Measurements from ENCODE around the gene EIF4G3. TPM values are rescaled to one million over a fixed set of nuclear protein-coding genes. Genes with fewer than 3 reads are reported as not detected.
"Not testable (repeated sequence)": the region's sequence is repeated elsewhere in the genome, so short reads cannot be mapped to it uniquely, and the experiment has no call there.

The EIF4G3 gene
- total and polyA plus RNA-seq, 4 donors, result 16.5 to 59.8 (median 33.4) TPM

GRCh38 chr1:20913242-20913641 is 263.5 kb downstream of the EIF4G3 start:
- no peak for TF ChIP-seq CTCF (IDR thresholded peaks at IDR 0.05; ENCODE audit: control extremely low read depth, extremely low read depth)

GRCh38 chr1:20907526-20907925 is 269.2 kb downstream of the EIF4G3 start:
- H3K4me3 ChIP-seq; H3K9me3 ChIP-seq (ENCODE audit: control insufficient read depth in 4 of 4, insufficient read depth in 3 of 4, low read length in 3 of 4); ATAC-seq (ENCODE audit: insufficient read depth, low FRiP score); H3K9ac ChIP-seq (ENCODE audit: insufficient read depth in 1 of 2, low read length in 2 of 2); H3K36me3 ChIP-seq (ENCODE audit: control insufficient read depth in 4 of 4, insufficient read depth in 4 of 4, low read length in 4 of 4); H3K4me1 ChIP-seq (ENCODE audit: control insufficient read depth in 5 of 5, insufficient read depth in 5 of 5, low read length in 5 of 5); H3K27me3 ChIP-seq (ENCODE audit: control insufficient read depth in 3 of 3, insufficient read depth in 3 of 3, low read length in 2 of 3); H3K27ac ChIP-seq (ENCODE audit: low read depth in 1 of 2, low read length in 1 of 2); DNase-seq: not testable (repeated sequence)
- WGBS, 2 donors, result 97 to 98% methylated on average over 1 of the region's 2 CpGs

More at GRCh38 chr1:20913242-20913641, 263.5 kb downstream of the EIF4G3 start:
- H3K9me3 ChIP-seq (ENCODE audit: control insufficient read depth in 4 of 4, insufficient read depth in 3 of 4, low read length in 3 of 4), result no peaks in the 10 kb centered on the region
- H3K27ac ChIP-seq (ENCODE audit: low read depth in 1 of 2, low read length in 1 of 2), result no peak overlapping the region
- H3K4me3 ChIP-seq, result no peak overlapping the region
- WGBS, 2 donors, result 98% methylated on average over 2 of the region's 2 CpGs
- H3K27me3 ChIP-seq (ENCODE audit: control insufficient read depth in 3 of 3, insufficient read depth in 3 of 3, low read length in 2 of 3), result no peaks in the 10 kb centered on the region
- DNase-seq (no peak), ATAC-seq (ENCODE audit: insufficient read depth, low FRiP score) (no peak)
- no peaks in the 10 kb centered on the region for H3K4me1 ChIP-seq (ENCODE audit: control insufficient read depth in 5 of 5, insufficient read depth in 5 of 5, low read length in 5 of 5)
- no peak overlapping the region for H3K9ac ChIP-seq (ENCODE audit: insufficient read depth in 1 of 2, low read length in 2 of 2)
- peaks cover 0 to 8% (median 1%) of the 10 kb centered on the region in 4 donors for H3K36me3 ChIP-seq (ENCODE audit: control insufficient read depth in 4 of 4, insufficient read depth in 4 of 4, low read length in 4 of 4)

- DNase-seq (no peak), ATAC-seq (ENCODE audit: insufficient read depth, low FRiP score) (no peak)
- TF ChIP-seq CTCF (IDR thresholded peaks at IDR 0.05; ENCODE audit: control extremely low read depth, extremely low read depth), result no peak
- Histone ChIP-seq H3K9ac (ENCODE audit: insufficient read depth in 1 of 2, low read length in 2 of 2) (no peak overlapping the region), H3K27ac (ENCODE audit: low read depth in 1 of 2, low read length in 1 of 2) (no peak overlapping the region), H3K4me3 (no peak overlapping the region), H3K27me3 (ENCODE audit: control insufficient read depth in 3 of 3, insufficient read depth in 3 of 3, low read length in 2 of 3) (no peaks in the 10 kb centered on the region), H3K9me3 (ENCODE audit: control insufficient read depth in 4 of 4, insufficient read depth in 3 of 4, low read length in 3 of 4) (no peaks in the 10 kb centered on the region), H3K4me1 (ENCODE audit: control insufficient read depth in 5 of 5, insufficient read depth in 5 of 5, low read length in 5 of 5) (no peaks in the 10 kb centered on the region), H3K36me3 (ENCODE audit: control insufficient read depth in 4 of 4, insufficient read depth in 4 of 4, low read length in 4 of 4) (peaks cover 0 to 5% (median 2%) of the 10 kb centered on the region in 4 donors)
- 84 to 91% methylated on average over 2 of the region's 2 CpGs for WGBS, 2 donors
Measured at GRCh38 chr1:20903437-20903836, 273.3 kb downstream of the EIF4G3 start.

- no peak overlapping the region for H3K4me3 ChIP-seq
- no peak overlapping the region for H3K9ac ChIP-seq (ENCODE audit: insufficient read depth in 1 of 2, low read length in 2 of 2)
- H3K27me3 ChIP-seq (ENCODE audit: control insufficient read depth in 3 of 3, insufficient read depth in 3 of 3, low read length in 2 of 3), result no peaks in the 10 kb centered on the region
- H3K9me3 ChIP-seq (ENCODE audit: control insufficient read depth in 4 of 4, insufficient read depth in 3 of 4, low read length in 3 of 4), result no peaks in the 10 kb centered on the region
- no peak overlapping the region for H3K27ac ChIP-seq (ENCODE audit: low read depth in 1 of 2, low read length in 1 of 2)
- no peaks in the 10 kb centered on the region for H3K4me1 ChIP-seq (ENCODE audit: control insufficient read depth in 5 of 5, insufficient read depth in 5 of 5, low read length in 5 of 5)
- TF ChIP-seq CTCF (IDR thresholded peaks at IDR 0.05; ENCODE audit: control extremely low read depth, extremely low read depth), result no peak
- H3K36me3 ChIP-seq (ENCODE audit: control insufficient read depth in 4 of 4, insufficient read depth in 4 of 4, low read length in 4 of 4), result peaks cover 0 to 8% (median 4%) of the 10 kb centered on the region in 4 donors
- DNase-seq, result no peak
- ATAC-seq (ENCODE audit: insufficient read depth, low FRiP score), result no peak
Measured at GRCh38 chr1:20900056-20900455, 276.6 kb downstream of the EIF4G3 start.
